Hepatocyte (in vitro differentiated cells): Measurements from ENCODE around the gene B4GALT2. TPM values are rescaled to one million over a fixed set of nuclear protein-coding genes. Genes with fewer than 3 reads are reported as not detected.
A peak's percentile ranks its signal among the peaks of the same experiment; 100 is the strongest.

ENCODE experiments used
- DNase-seq: peaks from one replicate; pipeline ENCODE4 v3.0.0-alpha.2; 2016; ENCODE audit warnings: low spot score
- H2AFZ ChIP-seq: fragments of 200-600 bp; sonication (generic); 2 replicates; pipeline ENCODE4 v1.6.0; 2016; ENCODE audit warnings: antibody characterized with exemption, mild to moderate bottlenecking
- H3K27ac ChIP-seq: fragments of 200-600 bp; sonication (generic); 2 replicates; pipeline ENCODE4 v1.5.1; 2016; ENCODE audit warnings: mild to moderate bottlenecking
- H3K27me3 ChIP-seq: fragments of 200-600 bp; sonication (generic); 2 replicates; pipeline ENCODE4 v1.6.1; 2016
- H3K36me3 ChIP-seq: fragments of 200-600 bp; sonication (generic); replicated peaks from 2 replicates; pipeline ENCODE4 v1.5.1; 2016; ENCODE audit warnings: low read depth; ENCODE audit not compliant: insufficient read depth
- H3K4me1 ChIP-seq: fragments of 200-600 bp; sonication (generic); 2 replicates; pipeline ENCODE4 v1.5.1; 2016; ENCODE audit warnings: mild to moderate bottlenecking, moderate library complexity; ENCODE audit not compliant: insufficient read depth
- H3K4me2 ChIP-seq: fragments of 200-600 bp; sonication (generic); 2 replicates; pipeline ENCODE4 v1.6.0; 2016
- H3K4me3 ChIP-seq: fragments of 200-600 bp; sonication (generic); 2 replicates; pipeline ENCODE4 v1.5.1; 2016; ENCODE audit warnings: mild to moderate bottlenecking
- H3K79me2 ChIP-seq: fragments of 200-600 bp; sonication (generic); 2 replicates; pipeline ENCODE4 v1.6.0; 2017; ENCODE audit warnings: mild to moderate bottlenecking
- H3K9me2 ChIP-seq: fragments of 200-600 bp; sonication (generic); replicated peaks from 2 replicates; pipeline ENCODE4 v1.6.0; 2017; ENCODE audit warnings: mild to moderate bottlenecking; ENCODE audit not compliant: insufficient read depth
- H3K9me3 ChIP-seq: fragments of 200-600 bp; sonication (generic); 2 replicates; pipeline ENCODE4 v1.5.1; 2016; ENCODE audit warnings: low read depth, mild to moderate bottlenecking
- H4K20me1 ChIP-seq: fragments of 200-600 bp; sonication (generic); 2 replicates; pipeline ENCODE4 v1.6.0; 2016; ENCODE audit warnings: mild to moderate bottlenecking; ENCODE audit not compliant: insufficient read depth, poor library complexity, severe bottlenecking
- CTCF ChIP-seq: fragments of 200-600 bp; sonication (generic); IDR thresholded peaks from 2 replicates; pipeline ENCODE4 v1.5.1; 2016; ENCODE audit warnings: antibody characterized with exemption, mild to moderate bottlenecking; ENCODE audit not compliant: poor library complexity
- EZH2 ChIP-seq: fragments of 200-600 bp; sonication (generic); IDR thresholded peaks from 2 replicates; pipeline ENCODE4 v1.6.1; 2016; ENCODE audit warnings: antibody characterized with exemption, mild to moderate bottlenecking, borderline replicate concordance
- EZH2phosphoT487 ChIP-seq: fragments of 200-600 bp; sonication (generic); IDR thresholded peaks from one replicate; pipeline ENCODE4 v1.6.1; 2018; ENCODE audit warnings: antibody characterized with exemption, mild to moderate bottlenecking, low read depth, moderate library complexity; ENCODE audit not compliant: unreplicated experiment, severe bottlenecking
- WGBS: methylation state at CpG from one replicate; pipeline ENCODE4 v1.1.6; 2016; ENCODE audit warnings: low lambda C conversion rate; ENCODE audit errors: missing lambda C conversion rate; 5-methylcytosine and 5-hydroxymethylcytosine counted together
- polyA plus RNA-seq: library from polyadenylated mRNA; unstranded; fragments of >200 nt; fragmentation: Nextera tagmentation; extraction: Ambion mirVana; gene quantifications from 2 replicates; pipeline ENCODE4 v1.2.1, GENCODE V29; 2016
- total RNA-seq: library from RNA; depleted of rRNA; stranded (reverse); fragments of >200 nt; gene quantifications from 2 replicates; pipeline ENCODE4 v1.2.3, GENCODE V29; 2014

Gene B4GALT2
- total and polyA plus RNA-seq, 2 experiments from 2014 or later: 48.2 to 68.8 TPM

DNA sequence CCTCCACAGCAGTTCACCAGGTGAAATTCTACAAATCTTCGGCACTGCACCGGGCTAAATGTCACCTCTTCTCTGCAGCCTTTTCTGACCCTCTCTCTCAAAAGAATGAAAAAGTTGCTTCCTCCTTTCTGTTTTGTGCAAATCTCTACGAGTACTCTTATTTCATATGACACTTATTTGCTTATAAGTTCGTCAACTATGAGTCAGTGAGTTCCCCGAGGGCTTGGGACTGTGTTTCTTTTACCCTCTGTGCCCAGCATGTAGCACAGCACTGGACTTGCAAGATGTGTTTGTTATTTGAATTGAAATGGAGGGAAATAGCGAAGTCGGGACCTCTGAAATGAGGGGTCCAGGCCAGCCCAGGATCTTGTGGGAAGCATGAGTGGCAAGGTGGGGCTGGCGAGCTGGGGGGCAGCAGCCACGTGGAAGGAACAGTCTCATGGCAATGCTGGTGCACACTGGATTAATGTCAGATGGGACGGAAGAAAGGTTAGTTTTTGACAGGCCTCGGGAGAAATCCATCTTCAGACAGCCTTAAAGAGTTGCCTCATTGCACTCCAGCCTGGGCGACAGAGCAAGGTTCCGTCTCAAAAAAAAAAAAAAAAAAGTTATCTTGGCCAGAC lies 46.0 kb downstream of the B4GALT2 start:
- Histone ChIP-seq H3K79me2 (peaks cover 9% of the 10 kb centered on the region), H2AFZ (no peak overlapping the region), H3K27ac (no peak overlapping the region), H3K27me3 (no peaks in the 10 kb centered on the region), H3K4me2 (no peak overlapping the region), H3K9me3 (no peaks in the 10 kb centered on the region), H4K20me1 (no peaks in the 10 kb centered on the region), H3K9me2 (no peaks in the 10 kb centered on the region), H3K4me1 (peaks cover 9% of the 10 kb centered on the region), H3K4me3 (no peak overlapping the region), H3K36me3 (no peaks in the 10 kb centered on the region)
- DNase-seq: no peak
- TF ChIP-seq EZH2phosphoT487 (no peak), EZH2 (no peak), CTCF (no peak)
- 92% methylated on average over 13 of the region's 13 CpGs for WGBS

DNA sequence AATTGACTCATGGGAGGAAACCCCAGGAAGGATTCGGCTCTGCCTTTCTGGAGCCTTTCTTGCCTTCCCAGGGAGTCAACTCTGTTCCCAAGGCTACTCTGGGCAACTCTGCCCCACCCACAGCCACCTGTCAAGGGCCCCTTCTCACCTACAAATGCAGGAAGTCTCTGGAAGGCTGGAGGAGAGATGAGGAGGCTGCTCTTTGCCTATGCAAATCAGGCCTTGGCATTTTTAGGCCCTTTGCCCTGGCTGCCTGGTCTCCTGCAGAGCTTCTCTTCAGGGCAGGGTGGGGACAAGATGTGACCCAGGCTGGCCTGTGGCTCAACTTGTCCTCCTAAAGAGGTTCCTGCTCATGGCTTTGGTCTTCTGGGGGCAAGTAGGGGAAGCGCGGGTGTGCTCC lies 46.8 kb downstream of the B4GALT2 start:
- Histone ChIP-seq H2AFZ (no peak overlapping the region), H3K4me2 (no peak overlapping the region), H3K36me3 (no peaks in the 10 kb centered on the region), H3K4me1 (peaks cover 9% of the 10 kb centered on the region), H3K27me3 (no peaks in the 10 kb centered on the region), H3K4me3 (no peak overlapping the region), H3K79me2 (peaks cover 9% of the 10 kb centered on the region), H3K9me3 (no peaks in the 10 kb centered on the region), H3K9me2 (no peaks in the 10 kb centered on the region), H3K27ac (no peak overlapping the region), H4K20me1 (no peaks in the 10 kb centered on the region)
- TF ChIP-seq CTCF (no peak), EZH2 (no peak), EZH2phosphoT487 (no peak)
- 90% methylated on average over 3 of the region's 3 CpGs for WGBS
- peak; percentile 48 for DNase-seq

DNA sequence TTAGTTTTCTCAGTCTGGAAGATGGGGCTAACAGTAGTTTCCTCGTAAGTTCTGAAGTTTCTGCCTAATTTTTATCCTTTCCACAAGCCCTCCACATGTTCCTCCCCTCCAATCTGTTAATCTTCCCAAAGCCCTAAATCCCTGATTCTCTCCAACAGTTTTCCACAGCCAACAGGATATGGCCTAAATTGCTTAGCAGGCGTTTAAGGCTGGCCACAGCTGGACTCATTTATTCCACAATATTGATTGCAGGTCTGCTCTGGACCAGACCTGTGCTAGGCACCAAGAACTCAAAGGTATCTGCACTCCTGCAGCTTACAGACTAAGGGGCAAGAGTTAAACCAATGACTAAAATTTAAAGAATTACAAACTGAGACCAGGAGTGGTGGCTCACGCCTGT lies 48.3 kb downstream of the B4GALT2 start:
- no peaks in the 10 kb centered on the region for H3K27me3 ChIP-seq
- peaks cover 17% of the 10 kb centered on the region for H3K4me1 ChIP-seq
- H4K20me1 ChIP-seq: no peaks in the 10 kb centered on the region
- no peaks in the 10 kb centered on the region for H3K36me3 ChIP-seq
- H3K79me2 ChIP-seq: peaks cover 9% of the 10 kb centered on the region
- H3K9me3 ChIP-seq: no peaks in the 10 kb centered on the region
- no peak overlapping the region for H3K4me3 ChIP-seq
- 84% methylated on average over 3 of the region's 3 CpGs for WGBS
- no peak for DNase-seq
- no peak overlapping the region for H3K4me2 ChIP-seq
- TF ChIP-seq EZH2phosphoT487: no peak
- no peak for TF ChIP-seq EZH2
- no peak for TF ChIP-seq CTCF
- H3K27ac ChIP-seq: no peak overlapping the region
- H3K9me2 ChIP-seq: no peaks in the 10 kb centered on the region
- H2AFZ ChIP-seq: no peak overlapping the region
